ENCODE results near the gene FECH. TPM values are rescaled to one million over a fixed set of nuclear protein-coding genes. Genes with fewer than 3 reads are reported as not detected.

Gene FECH
- polyA plus RNA-seq, 2 of the 4 experiments (the other 2 are of a cell fraction) = 41.3 to 71.2 TPM

DNA sequence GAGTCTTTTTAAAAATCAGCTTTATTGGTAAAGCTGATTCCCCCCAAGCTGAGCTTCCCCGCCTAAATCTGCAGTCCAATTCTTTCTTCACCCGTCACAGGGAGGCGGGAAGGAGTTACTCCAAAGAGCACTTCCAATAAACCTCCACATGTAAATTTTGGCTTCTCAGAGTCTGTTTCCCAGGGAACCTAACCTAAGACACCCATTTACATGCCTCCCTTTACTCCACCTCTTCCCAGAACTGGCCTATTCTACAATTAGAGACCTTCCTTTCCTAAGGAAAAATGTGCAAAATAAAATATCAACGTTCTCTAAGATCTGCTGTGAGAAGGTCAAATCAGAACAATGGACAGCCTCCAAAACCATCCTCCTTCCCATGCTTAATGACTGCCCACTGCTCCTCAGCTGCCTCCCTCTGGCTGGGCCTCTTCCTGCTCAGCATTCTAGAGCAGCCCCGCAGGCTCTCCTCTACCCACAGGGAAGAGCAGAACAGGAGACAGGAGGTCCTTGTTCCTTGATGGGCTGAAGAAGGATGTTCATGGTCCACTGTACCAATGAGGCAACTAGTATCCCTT is 87.7 kb downstream of the FECH start:
- TF ChIP-seq, protein P1, sequence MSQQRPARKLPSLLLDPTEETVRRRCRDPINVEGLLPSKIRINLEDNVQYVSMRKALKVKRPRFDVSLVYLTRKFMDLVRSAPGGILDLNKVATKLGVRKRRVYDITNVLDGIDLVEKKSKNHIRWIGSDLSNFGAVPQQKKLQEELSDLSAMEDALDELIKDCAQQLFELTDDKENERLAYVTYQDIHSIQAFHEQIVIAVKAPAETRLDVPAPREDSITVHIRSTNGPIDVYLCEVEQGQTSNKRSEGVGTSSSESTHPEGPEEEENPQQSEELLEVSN (IDR thresholded peaks at IDR 0.05; ENCODE audit: borderline replicate concordance, low read depth) = no peak
- TF ChIP-seq MAZ (IDR thresholded peaks at IDR 0.05; ENCODE audit: borderline replicate concordance, low read depth, low read length) (no peak), POLR2A (IDR thresholded peaks at IDR 0.05; ENCODE audit: low read length) (no peak), JUNB (IDR thresholded peaks at IDR 0.05) (no peak), EHMT2 (IDR thresholded peaks at IDR 0.05; ENCODE audit: low read depth) (no peak), MAFK (IDR thresholded peaks at IDR 0.05; ENCODE audit: partially characterized antibody) (no peak), EHF (CRISPR knock-in tag; IDR thresholded peaks at IDR 0.05) (no peak), ZFP36 (IDR thresholded peaks at IDR 0.05; ENCODE audit: borderline replicate concordance, partially characterized antibody) (no peak), HDAC2 (IDR thresholded peaks at IDR 0.05) (no peak), ESRRA (IDR thresholded peaks at IDR 0.05; ENCODE audit: borderline replicate concordance, low read length) (no peak)
- TF ChIP-seq, protein P2, sequence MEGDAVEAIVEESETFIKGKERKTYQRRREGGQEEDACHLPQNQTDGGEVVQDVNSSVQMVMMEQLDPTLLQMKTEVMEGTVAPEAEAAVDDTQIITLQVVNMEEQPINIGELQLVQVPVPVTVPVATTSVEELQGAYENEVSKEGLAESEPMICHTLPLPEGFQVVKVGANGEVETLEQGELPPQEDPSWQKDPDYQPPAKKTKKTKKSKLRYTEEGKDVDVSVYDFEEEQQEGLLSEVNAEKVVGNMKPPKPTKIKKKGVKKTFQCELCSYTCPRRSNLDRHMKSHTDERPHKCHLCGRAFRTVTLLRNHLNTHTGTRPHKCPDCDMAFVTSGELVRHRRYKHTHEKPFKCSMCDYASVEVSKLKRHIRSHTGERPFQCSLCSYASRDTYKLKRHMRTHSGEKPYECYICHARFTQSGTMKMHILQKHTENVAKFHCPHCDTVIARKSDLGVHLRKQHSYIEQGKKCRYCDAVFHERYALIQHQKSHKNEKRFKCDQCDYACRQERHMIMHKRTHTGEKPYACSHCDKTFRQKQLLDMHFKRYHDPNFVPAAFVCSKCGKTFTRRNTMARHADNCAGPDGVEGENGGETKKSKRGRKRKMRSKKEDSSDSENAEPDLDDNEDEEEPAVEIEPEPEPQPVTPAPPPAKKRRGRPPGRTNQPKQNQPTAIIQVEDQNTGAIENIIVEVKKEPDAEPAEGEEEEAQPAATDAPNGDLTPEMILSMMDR (IDR thresholded peaks at IDR 0.05) = no peak
- TF ChIP-seq, protein P3, sequence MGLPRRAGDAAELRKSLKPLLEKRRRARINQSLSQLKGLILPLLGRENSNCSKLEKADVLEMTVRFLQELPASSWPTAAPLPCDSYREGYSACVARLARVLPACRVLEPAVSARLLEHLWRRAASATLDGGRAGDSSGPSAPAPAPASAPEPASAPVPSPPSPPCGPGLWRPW (IDR thresholded peaks at IDR 0.05) = no peak
- TF ChIP-seq, protein P4, sequence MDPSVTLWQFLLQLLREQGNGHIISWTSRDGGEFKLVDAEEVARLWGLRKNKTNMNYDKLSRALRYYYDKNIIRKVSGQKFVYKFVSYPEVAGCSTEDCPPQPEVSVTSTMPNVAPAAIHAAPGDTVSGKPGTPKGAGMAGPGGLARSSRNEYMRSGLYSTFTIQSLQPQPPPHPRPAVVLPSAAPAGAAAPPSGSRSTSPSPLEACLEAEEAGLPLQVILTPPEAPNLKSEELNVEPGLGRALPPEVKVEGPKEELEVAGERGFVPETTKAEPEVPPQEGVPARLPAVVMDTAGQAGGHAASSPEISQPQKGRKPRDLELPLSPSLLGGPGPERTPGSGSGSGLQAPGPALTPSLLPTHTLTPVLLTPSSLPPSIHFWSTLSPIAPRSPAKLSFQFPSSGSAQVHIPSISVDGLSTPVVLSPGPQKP (IDR thresholded peaks at IDR 0.05; ENCODE audit: low read depth, low read length) = no peak
- no peak for FAIRE-seq
- Histone ChIP-seq H3K4me1 (peaks cover 13% of the 10 kb centered on the region), H3K9me3 (no peaks in the 10 kb centered on the region), H3K4me3 (no peak overlapping the region), H3K27ac (no peak overlapping the region), H3K4me2 (no peak overlapping the region)
- ChIA-PET POLR2A (no interaction called here), CTCF (no interaction called here)
- WGBS (ENCODE audit: missing lambda C conversion rate) = 75% methylated on average over 4 of the region's 5 CpGs
- no peak for DNase-seq (ENCODE audit: low read depth in 1 of 2, low spot score in 1 of 2)
- no peak for ATAC-seq

Other genes starting within 250 kb of the FECH start
- not detected in 2 replicates for gene ST8SIA3, start 234.1 kb downstream of the FECH start, polyA plus RNA-seq (2011; rRNA removed)
- not detected in 3 replicates for gene ST8SIA3, start 234.1 kb downstream of the FECH start, polyA plus RNA-seq (2017; fragmentation: RNase III; extraction: RNeasy Plus Mini Kit Qiagen cat#74134 plus additional on column Dnase treatment)
- 0.62 and 0.73 TPM in 2 replicates for gene ONECUT2, start 151.3 kb downstream of the FECH start, polyA plus RNA-seq (2011; rRNA removed)
- 0.32 to 0.47 TPM (median 0.45 TPM) in 3 replicates for gene ONECUT2, start 151.3 kb downstream of the FECH start, polyA plus RNA-seq (2017; fragmentation: RNase III; extraction: RNeasy Plus Mini Kit Qiagen cat#74134 plus additional on column Dnase treatment)
- gene NARS1, start 35.1 kb upstream of the FECH start, polyA plus RNA-seq (2011; rRNA removed) = 237 and 309 TPM in 2 replicates
- 310 to 351 TPM (median 313 TPM) in 3 replicates for gene NARS1, start 35.1 kb upstream of the FECH start, polyA plus RNA-seq (2017; fragmentation: RNase III; extraction: RNeasy Plus Mini Kit Qiagen cat#74134 plus additional on column Dnase treatment)
- 23.4 and 23.7 TPM in 2 replicates for gene ATP8B1, start 216.6 kb upstream of the FECH start, polyA plus RNA-seq (2011; rRNA removed)
- gene ATP8B1, start 216.6 kb upstream of the FECH start, polyA plus RNA-seq (2017; fragmentation: RNase III; extraction: RNeasy Plus Mini Kit Qiagen cat#74134 plus additional on column Dnase treatment) = 7.1 to 8.8 TPM (median 7.1 TPM) in 3 replicates

Measured in A549 (cell line).